Right hindlimb (tissue), 1 donor: ENCODE data around the gene TCHH.
"Not testable (repeated sequence)": the region's sequence is repeated elsewhere in the genome, so short reads cannot be mapped to it uniquely, and the experiment has no call there.

Source experiments
- DNase-seq: peaks from one replicate; pipeline ENCODE4 v3.0.0-alpha.2; 2018

TCHH gene

GRCh38 chr1:152110860-152111514 is 4.3 kb downstream of the TCHH start:
- peak; percentile 42 for DNase-seq

GRCh38 chr1:152110365-152110859 is 4.8 kb downstream of the TCHH start:
- DNase-seq, result peak; percentile 30

- no peak for DNase-seq
Observed at GRCh38 chr1:152109998-152110294, 5.3 kb downstream of the TCHH start.

- peak; percentile 11 for DNase-seq
Observed at GRCh38 chr1:152109231-152109997, 5.8 kb downstream of the TCHH start.

GRCh38 chr1:152108882-152109222 is 6.4 kb downstream of the TCHH start:
- peak; percentile 19 for DNase-seq

- DNase-seq, result peak; percentile 22
Observed at GRCh38 chr1:152107984-152108881, 7.0 kb downstream of the TCHH start.

GRCh38 chr1:152107031-152107983 is 7.9 kb downstream of the TCHH start:
- no peak for DNase-seq

GRCh38 chr1:152104854-152105253 is 10.4 kb downstream of the TCHH start:
- DNase-seq, result no peak

GRCh38 chr1:152096931-152097330 is 18.3 kb downstream of the TCHH start:
- no peak for DNase-seq

GRCh38 chr1:152089014-152089674 is 26.1 kb downstream of the TCHH start, which contains the start of gene TCHHL1:
TSS of gene TCHHL1 (minus strand) at chr1:152089064. CDS start at chr1:152088143, 921 bp downstream.
- DNase-seq, result no peak

GRCh38 chr1:152086760-152087159 is 28.5 kb downstream of the TCHH start:
- DNase-seq, result no peak

- no peak for DNase-seq
Observed at GRCh38 chr1:152084853-152085252, 30.4 kb downstream of the TCHH start.

- DNase-seq, result not testable (repeated sequence)
Observed at GRCh38 chr1:152081026-152081425, 34.2 kb downstream of the TCHH start.

GRCh38 chr1:152080494-152080893 is 34.8 kb downstream of the TCHH start:
- not testable (repeated sequence) for DNase-seq

- no peak for DNase-seq
Observed at GRCh38 chr1:152078831-152079441, 36.3 kb downstream of the TCHH start.

- no peak for DNase-seq
Observed at GRCh38 chr1:152072311-152072710, 42.9 kb downstream of the TCHH start.

- DNase-seq, result no peak
Observed at GRCh38 chr1:152071123-152071522, 44.1 kb downstream of the TCHH start.

GRCh38 chr1:152067929-152068328 is 47.3 kb downstream of the TCHH start:
- DNase-seq, result no peak

- DNase-seq, result no peak
Observed at GRCh38 chr1:152067150-152067549, 48.1 kb downstream of the TCHH start.

- no peak for DNase-seq
Observed at GRCh38 chr1:152061952-152062351, 53.3 kb downstream of the TCHH start.
